NCI-H1048 (cell line): ENCODE measurements around the gene HIF1A.
"Not testable (repeated sequence)": the region's sequence is repeated elsewhere in the genome, so short reads cannot be mapped to it uniquely, and the experiment has no call there.

ENCODE experiments used
- DNase-seq: peaks from one replicate; lab custom pipeline; 2025; lab: John Stamatoyannopoulos, UW

HIF1A gene

DNA sequence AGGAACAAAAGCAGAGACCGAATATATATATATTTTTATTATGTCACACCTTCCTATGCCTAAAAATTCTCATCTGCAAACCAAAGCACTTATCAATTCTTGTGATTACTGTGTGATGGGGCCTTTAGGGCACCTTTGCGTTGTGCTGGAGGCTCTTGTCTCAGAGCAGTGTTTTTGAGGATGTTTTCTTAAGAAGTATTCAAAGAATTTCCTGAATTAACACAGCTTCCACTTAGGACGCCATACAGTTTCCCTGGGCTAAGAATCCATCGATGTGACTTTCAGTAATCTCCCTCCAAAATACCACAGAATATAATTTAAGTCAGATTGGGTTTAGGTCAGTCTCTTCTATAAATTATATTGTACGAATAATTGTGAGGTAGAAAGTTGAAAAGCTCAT is 22.0 kb upstream of the HIF1A start:
- no peak for DNase-seq

DNA sequence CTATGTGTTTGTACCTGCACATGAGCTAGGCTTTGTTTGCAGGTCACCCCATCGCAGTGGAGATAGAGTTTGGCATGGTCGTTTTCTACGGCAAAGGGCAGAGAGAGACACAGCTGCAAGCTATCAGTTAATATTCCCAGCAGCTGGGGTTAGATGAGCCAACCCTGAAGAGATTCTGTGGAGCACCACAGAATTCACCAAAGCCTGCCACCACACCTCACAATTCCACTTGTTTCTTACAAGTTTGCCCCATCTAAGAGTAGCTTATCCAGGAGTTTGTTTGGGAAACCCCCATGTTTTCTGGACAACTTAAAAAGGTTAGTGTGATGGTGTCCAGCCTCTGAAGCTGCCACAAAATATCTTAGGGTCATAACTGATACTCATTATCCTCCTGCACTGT is 20.0 kb upstream of the HIF1A start:
- DNase-seq = no peak

DNA sequence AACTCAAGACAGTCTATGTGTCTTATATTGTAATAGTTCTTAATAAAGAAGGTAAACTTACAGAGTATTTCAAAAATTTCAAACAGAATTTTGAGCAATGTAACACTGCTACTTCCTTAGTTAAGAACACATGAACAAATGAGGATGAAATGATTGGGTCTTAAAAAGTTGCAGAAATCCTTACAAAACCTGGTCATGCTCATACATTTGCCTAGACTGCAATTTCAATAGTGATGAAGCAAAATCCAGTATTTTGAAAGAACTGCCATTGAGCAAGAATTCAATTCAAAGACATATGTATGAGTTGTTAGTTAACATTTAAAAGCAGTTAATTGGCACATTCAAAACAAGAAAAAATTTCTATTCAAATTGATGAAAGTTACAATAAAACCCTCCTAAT is 17.8 kb upstream of the HIF1A start:
- no peak for DNase-seq

DNA sequence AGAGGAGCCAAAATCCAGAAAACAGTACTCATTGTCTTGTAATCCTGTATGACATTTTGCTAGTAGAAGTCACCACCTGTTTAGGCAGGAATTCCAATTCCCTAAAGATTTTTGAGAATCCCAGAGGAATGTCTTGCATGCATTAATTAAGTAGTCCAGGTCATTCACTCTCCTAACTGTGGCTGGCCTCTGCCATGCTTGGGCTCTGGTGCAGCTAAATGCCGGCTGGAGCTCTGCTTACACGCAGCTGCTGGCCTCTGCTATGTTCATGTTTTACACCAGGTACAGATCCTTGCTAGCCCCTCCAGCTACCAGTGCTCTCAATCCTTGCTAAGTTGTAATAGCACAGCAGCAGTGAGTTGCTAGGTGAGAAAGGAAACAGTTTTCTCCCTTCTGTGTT is 16.3 kb upstream of the HIF1A start:
- DNase-seq = no peak

DNA sequence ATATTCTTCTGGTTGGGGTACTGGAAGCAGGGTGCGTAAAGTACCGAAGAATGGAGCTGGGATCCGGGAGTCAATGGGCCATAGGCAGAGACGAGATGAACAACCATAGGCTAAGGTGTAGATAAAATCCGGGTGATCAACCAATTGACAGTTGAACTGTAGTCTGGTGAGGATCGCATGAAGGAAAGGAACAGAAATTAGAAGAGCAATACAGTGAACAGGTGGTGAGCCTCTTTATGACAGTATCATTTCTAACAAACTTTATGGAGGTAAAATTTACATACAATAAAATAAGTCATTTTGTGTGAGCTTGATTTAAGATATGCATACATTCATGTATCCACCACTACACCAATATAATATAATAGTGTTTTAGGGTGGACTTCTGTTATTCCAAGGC is 13.9 kb upstream of the HIF1A start:
- no peak for DNase-seq

DNA sequence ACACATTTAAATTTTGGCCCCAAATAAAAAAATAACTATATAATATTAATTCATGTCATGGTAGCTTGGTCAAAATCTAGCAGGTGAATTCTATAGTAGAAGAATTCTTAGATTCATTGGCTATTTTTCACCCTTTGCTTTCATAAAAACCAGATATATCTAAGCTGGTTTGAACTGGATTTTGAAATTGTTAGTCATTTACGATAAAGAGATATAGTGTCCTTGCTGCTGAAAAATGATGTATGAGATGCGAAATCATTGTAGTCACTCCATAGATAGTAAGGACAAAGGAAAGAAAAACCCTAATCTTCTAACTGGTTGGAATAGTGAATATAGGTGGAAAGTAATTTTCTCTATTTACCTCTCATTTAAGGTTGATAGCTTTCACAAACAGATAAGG is 12.2 kb upstream of the HIF1A start:
- DNase-seq = no peak

DNA sequence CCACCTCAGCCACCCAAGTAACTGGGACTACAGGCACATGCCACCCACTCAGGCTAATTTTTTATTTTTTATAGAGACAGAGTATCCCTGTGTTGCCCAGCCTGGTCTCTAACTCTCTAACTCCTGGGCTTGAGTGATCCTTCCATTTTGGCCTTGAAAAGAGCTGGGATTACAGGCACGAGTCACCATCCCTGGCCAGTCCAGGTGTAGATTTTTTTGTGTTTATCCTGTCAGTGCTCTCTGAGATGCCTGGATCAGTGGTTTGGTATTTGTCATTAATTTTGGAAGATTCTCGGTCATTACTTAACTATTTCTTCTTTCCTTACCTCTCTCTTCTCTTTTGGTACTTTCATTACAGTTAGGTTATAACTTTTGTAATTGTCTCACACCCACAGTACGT is 5.3 kb upstream of the HIF1A start:
- DNase-seq = no peak

DNA sequence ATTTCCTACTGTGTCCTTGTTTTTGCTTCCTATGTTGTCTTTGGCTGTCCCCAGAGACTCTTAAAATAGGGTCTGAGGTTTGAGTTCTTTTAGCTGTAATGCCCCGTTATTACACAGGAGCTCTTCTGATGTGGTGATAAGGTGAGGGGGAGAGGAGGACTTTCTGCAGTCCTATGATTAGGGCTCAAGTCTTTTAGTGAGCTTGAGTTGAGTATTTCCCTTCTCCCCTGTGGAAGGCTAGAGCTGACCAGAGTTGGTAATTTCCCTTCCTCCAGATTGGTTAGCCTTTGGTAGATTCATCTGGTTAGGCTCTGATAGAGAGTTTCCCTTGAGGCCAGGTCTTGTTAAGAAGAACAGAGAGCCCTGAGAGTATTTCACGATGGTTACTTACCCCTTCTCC is 4.3 kb upstream of the HIF1A start:
- no peak for DNase-seq

DNA sequence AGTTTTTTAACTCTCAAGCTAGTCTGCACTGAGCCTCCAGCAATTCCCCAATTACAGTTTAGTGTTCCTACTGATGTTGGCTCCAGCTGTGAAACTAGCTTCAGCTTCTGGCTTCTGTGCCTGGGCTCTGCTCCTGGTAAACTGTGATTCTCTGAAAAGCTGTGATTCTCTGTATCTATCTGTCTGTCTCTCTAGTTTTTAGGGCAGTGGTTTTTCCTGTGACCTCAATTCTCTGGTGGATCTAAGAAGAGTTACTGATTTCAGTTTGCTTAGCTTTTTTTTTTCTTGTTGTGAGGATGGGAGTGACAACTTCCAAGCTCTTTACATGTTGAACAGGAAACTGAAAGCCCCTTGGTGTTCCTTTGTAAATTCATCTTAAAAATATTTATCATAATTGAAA is 3.8 kb upstream of the HIF1A start:
- DNase-seq = no peak

DNA sequence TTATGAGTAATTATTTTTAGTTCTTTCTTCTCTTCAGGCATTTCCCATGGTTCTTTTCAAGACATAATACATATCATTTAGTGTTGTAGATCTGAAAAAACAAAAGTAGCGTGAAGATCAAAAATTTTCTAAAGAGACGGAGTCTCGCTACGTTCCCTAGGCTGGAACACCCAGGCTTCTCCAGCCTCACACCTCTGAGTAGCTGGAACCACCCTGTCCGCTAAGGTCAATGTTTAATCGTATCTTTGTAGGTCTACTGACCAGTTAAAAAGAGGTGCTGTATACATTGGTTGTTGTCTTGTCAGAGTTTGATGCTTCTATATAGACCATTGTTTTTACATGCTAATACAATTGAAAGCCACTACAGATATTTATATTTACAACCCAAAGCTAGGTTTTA is 1.3 kb upstream of the HIF1A start:
- DNase-seq = no peak

DNA sequence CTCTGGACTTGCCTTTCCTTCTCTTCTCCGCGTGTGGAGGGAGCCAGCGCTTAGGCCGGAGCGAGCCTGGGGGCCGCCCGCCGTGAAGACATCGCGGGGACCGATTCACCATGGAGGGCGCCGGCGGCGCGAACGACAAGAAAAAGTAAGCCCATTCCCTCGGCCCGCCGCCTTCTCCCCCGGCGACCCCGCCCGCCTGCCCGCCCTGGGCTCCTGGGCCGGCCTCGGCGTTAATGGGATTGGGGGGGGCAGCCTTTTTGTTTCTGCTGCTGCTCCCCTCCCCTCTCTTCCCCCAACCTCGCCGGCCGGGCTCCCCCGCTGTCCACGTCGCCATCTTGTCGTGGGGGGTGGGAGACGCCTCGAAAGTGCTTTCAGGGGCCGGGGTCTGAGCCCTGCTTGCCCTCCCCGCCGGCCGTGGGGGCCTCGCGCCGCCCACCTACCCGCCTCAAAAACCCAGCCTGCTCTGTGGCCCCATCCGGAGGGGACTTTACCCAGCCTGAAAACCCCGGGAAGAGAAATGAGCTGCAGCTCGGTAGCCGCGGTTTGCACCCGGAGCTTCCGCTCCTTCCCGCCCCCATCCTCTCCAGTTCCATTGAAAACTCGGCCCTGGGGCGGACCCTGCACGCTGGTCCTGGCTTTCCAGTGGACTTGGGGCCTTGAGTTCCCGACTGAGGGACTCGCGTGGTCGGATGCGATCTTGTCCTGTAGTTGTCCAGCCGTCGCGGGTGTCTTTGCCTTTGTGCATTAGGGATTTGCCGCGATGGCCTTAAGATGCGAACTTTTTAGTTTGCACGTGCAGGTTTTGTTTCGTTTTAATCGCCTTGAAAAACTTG is 598 bp downstream of the HIF1A start:
- no peak for DNase-seq

DNA sequence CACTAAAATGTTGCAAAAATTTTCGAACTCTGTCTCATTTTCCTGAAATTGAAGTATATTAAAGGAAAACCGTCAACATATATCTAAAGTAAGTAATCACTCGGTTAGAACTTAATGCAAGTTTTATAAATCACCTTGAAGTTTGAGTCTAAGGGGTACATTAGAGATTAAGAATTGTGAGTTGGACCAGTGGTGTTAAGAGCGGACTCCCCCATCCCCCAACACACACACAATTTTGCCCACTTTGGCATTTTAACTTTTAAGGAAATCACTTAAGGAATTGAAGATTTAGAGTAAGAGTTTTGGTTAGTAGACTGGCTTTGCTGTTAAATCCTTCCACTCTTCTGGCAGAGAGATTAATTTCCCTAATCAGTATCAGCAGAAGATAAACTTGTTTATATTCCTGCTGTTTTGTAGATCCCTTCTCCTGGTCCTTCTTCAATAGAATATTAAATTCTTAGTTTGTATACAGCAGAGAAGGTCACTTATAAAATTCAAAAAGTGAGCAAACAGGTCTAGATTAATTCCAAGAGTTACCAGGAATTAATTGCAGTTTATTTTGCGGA is 1.5 kb downstream of the HIF1A start:
- no peak for DNase-seq

DNA sequence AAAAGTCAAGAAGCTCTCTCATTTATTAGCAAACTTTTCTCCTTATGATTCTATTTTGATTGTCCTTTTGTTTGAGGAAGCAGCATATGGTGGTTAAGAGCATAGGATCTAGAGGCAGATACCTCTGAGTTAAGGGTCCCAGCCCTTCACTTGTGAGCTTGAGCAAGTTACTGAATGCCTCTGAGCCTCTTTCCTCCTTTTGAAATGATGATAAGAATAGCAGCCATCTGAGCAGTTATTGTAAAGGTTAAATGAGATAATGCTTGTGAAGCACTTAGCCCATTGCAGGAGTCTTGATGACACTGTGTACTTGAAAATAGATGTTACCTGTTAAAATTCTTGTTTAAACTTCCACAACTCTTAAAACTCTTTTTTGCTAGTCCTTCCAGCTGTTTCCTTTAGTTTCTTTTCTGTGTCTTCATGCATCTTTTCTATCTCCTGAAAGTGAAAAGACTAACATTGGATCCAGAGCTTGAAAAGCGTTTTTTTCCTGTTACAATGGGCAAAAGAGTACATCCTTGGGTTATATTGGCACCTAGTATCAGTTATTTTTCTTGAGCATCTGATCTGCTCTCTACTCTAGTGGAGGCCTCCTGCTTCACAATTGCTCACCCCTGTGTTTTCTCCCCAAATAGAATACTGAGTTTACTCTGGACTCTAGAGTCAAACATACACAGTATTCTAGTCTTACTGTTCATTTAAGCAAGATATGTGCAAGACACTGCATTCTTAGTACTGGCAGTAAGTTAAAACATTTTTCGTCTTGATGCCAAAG is 3.1 kb downstream of the HIF1A start:
- no peak for DNase-seq

DNA sequence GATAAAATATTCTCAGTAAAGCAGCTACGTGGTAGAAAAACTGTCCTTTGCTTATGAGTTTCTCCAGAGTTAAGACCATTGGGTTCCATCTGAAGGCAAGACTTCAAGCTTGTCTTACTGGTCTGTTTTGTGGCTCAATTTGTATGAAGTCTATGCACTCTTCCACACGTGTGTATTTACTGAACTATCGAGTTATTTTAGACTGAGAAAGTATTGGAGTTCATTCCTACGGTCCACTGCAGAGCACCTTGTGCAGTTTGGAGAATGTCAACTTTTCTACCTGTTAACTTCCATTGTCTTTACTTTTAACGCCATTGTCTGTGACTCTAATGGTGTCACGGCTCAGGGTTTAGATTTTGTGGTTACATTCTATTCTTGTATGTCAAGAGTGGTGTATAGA is 3.7 kb downstream of the HIF1A start:
- DNase-seq = no peak

DNA sequence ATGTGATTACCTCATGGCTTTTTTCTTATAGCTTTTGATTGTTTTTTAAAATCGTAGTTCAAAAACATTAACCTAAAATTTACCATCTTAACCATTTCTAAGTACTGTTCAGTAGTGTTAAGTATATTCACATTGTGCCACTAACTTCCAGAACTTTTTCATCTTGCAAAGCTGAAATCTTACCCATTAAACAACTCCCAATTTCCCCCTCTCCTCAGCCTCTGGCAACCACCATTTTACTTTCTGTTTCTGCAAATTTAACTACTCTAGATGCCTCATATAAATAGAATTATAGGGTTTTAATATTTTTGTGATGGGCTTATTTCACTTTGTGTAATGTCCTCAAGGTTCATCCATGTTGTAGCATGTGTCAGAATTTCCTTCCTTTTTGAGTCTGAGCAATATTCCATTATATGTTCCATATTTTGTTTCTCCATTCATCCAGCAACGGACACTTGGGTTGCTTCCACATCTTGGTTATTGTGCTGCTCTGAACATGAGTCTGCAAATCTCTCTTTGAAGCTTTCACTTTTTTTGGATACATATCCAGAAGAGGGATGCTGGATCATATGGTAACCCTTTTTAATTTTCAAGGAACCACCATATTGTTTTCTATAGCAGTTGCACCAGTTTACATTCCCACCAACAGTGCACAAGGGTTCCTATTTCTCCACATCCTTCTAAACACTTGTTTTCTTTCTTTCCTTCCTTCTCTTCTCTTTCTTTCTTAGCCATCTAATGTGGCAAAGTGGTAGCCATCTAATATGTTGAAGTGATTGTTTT is 5.0 kb downstream of the HIF1A start:
- no peak for DNase-seq

DNA sequence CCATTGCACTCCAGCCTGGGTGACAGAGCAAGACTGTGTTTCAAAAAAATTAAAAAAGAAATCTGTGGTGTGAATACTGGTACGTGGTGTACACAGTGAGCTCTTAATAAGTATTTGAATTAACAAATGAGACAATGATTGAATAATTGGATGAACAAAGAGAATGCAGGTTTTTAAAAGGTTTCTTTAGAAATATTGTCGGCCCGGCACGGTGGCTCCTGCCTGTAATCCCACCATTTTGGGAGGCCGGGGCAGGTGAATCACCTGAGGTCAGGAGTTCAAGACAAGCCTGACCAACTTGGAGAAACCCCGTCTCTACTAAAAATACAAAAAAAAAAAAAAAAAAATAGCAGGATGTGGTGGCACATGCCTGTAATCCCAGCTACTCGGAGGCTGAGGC is 6.6 kb downstream of the HIF1A start:
- no peak for DNase-seq

DNA sequence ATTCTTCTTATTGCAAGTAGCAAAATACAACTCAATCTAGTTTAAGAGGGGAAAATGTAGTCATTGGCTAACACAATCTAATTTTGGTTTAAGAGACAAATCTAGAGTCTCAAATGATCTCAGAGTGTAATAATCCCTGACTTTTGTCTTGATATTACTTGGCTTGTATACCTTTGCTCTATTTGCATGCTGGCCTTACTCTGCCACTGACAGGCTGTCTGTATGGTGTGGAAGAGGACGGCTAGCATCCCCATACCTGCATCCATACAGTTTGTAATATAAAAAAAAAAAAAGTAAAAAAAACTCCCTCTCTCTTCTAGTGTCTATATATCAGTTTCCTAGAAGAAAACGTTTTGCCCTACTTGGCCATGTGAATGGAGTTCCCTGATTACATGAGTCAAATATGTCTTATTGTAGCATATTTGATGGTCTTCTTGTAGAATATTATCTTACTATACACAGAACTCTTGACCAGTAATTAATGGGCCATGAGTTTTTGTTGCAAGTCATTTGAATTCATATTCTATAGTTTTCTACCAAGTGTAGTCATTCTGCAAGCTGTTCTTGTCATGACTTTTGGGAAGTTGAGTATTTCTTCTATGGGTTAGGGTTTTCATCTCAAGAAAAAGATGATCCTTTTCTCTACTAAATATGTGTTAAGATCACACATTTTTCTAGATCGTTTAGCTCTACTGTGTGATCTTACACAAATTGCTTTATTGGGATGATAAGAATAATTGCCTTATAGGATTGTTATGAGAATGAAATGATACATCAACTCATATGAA is 8.2 kb downstream of the HIF1A start:
- DNase-seq = no peak

DNA sequence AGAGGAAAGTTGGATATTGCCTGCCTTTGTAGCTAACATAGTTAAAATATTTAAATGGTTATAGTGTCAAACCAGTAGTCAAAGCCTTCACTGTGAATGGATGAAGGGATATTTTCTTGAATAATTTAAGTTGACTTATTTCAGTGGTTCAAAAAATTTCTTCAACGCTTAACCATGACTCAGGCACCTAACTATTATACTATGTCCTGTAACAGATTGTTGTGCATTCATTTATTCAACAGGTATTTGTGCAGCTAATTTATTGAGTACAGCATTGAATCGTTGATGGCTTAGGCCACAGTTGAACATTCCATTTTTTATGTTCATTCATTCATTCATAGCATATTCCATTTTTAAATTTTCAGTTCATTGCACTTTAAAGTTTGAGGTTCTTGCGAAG is 9.2 kb downstream of the HIF1A start:
- DNase-seq = no peak

DNA sequence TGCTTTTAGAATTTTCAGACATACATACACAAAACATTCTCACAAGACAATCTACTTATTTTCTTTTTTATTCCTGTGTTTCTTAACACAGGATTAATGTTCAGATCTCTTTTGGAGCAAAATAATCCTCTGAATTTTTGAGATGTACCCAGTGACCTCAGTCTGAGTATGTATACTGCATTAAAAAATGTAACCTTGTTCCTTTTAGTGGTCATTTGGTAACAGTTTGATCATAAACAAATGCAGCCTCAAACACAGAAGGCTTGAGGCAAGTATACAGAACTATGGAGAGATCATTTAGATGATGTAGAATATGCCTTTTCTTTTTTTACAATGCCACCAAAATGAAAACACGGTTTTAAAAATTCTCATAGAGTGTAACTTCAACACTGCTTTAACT is 9.7 kb downstream of the HIF1A start:
- DNase-seq = no peak

DNA sequence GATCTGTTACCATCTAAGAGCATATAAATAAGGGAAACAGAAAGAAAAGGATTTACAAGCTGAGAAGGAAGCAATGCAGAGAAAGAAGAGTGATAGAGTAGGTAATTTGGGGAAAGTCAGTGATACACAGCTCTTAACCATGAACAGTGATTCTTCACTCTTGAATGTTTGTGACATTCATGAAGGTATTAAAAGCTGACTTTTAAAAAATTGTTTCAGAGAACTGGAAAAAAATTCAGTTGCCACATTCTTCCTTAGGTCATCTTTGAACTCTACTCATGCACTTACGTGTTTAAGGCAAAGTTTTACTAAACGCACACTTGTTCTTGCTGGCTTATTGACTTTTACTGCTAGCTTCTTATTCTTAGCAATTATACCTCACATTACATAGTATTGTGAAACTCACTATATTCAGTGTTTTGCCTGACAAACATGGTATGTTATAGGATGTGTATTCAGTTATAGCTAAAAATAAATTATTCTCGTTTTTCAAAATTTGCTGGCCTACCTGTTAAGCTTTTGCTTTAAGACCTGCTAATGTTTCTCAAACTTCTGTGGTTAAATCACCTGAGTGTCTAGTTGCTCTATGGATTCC is 10.9 kb downstream of the HIF1A start:
- DNase-seq = no peak

DNA sequence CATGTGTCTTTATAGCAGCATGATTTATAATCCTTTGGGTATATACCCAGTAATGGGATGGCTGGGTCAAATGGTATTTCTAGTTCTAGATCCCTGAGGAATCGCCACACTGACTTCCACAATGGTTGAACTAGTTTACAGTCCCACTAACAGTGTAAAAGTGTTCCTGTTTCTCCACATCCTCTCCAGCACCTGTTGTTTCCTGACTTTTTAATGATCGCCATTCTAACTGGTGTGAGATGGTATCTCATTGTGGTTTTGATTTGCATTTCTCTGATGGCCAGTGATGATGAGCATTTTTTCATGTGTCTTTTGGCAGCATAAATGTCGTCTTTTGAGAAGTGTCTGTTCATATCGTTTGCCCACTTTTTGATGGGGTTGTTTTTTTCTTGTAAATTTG is 12.5 kb downstream of the HIF1A start:
- DNase-seq = not testable (repeated sequence)
